GM23338 (cell line): ENCODE results near the gene SPATA31D3. TPM values are rescaled to one million over a fixed set of nuclear protein-coding genes. Genes with fewer than 3 reads are reported as not detected.

Experiments used
- ATAC-seq: fragments of 200-7000 bp; cut with Tn5 transposase; 3 replicates; pipeline ENCODE4 v1.9.1; 2020
- DNase-seq: peaks from one replicate; pipeline ENCODE4 v3.0.0-alpha.2; 2015; ENCODE audit warnings: low spot score
- H2AFZ ChIP-seq: fragments of 200-600 bp; sonication (generic); 2 replicates; pipeline ENCODE4 v1.8.0; 2016; ENCODE audit warnings: antibody characterized with exemption, mild to moderate bottlenecking, moderate library complexity
- H3F3A ChIP-seq: fragments of 200-600 bp; sonication (generic); replicated peaks from 2 replicates; pipeline ENCODE4 v1.8.0; 2017; ENCODE audit warnings: antibody characterized with exemption, mixed run types, low read depth
- H3K27ac ChIP-seq: fragments of 200-600 bp; sonication (generic); 2 replicates; pipeline ENCODE4 v1.6.1; 2016; ENCODE audit warnings: low read depth
- H3K27me3 ChIP-seq: fragments of 200-600 bp; sonication (generic); 2 replicates; pipeline ENCODE4 v1.8.0; 2016; ENCODE audit warnings: mild to moderate bottlenecking, mixed run types, moderate library complexity; ENCODE audit not compliant: insufficient read depth
- H3K36me3 ChIP-seq: fragments of 200-600 bp; sonication (generic); 2 replicates; pipeline ENCODE4 v1.8.0; 2016; ENCODE audit warnings: mild to moderate bottlenecking; ENCODE audit not compliant: insufficient read depth
- H3K4me1 ChIP-seq: fragments of 200-600 bp; sonication (generic); 2 replicates; pipeline ENCODE4 v1.8.0; 2016; ENCODE audit warnings: mild to moderate bottlenecking, moderate library complexity; ENCODE audit not compliant: insufficient read depth
- H3K4me2 ChIP-seq: fragments of 200-600 bp; sonication (generic); 2 replicates; pipeline ENCODE4 v1.7.1; 2017; ENCODE audit warnings: mixed run types
- H3K4me3 ChIP-seq: fragments of 200-600 bp; sonication (generic); 2 replicates; pipeline ENCODE4 v1.6.1; 2016; ENCODE audit warnings: mixed run types
- H3K79me2 ChIP-seq: fragments of 200-600 bp; sonication (generic); replicated peaks from 2 replicates; pipeline ENCODE4 v1.8.0; 2017; ENCODE audit warnings: mild to moderate bottlenecking; ENCODE audit not compliant: insufficient read depth
- H3K9me2 ChIP-seq: fragments of 200-600 bp; sonication (generic); 2 replicates; pipeline ENCODE4 v1.8.0; 2017; ENCODE audit not compliant: insufficient read depth
- H4K20me1 ChIP-seq: fragments of 200-600 bp; sonication (generic); replicated peaks from 2 replicates; pipeline ENCODE4 v1.8.0; 2017; ENCODE audit warnings: mild to moderate bottlenecking; ENCODE audit not compliant: insufficient read depth
- H3K27ac Mint-ChIP-seq: 2 replicates; pipeline ENCODE4 v1.8.0; 2020; ENCODE audit warnings: inconsistent platforms, mild to moderate bottlenecking, moderate library complexity, mixed read lengths
- H3K27me3 Mint-ChIP-seq: 3 replicates; pipeline ENCODE4 v1.8.0; 2022; ENCODE audit warnings: low read depth, mild to moderate bottlenecking, moderate library complexity, mixed read lengths, inconsistent platforms; ENCODE audit not compliant: insufficient read depth, poor library complexity
- H3K36me3 Mint-ChIP-seq: 3 replicates; pipeline ENCODE4 v1.8.0; 2021; ENCODE audit warnings: low read depth, mild to moderate bottlenecking, inconsistent platforms, moderate library complexity, mixed read lengths
- H3K4me1 Mint-ChIP-seq: 3 replicates; pipeline ENCODE4 v1.8.0; 2020; ENCODE audit warnings: mild to moderate bottlenecking, inconsistent platforms, mixed read lengths
- H3K4me3 Mint-ChIP-seq: 3 replicates; pipeline ENCODE4 v1.8.0; 2021; ENCODE audit warnings: moderate library complexity, mild to moderate bottlenecking, inconsistent platforms, mixed read lengths
- H3K9me3 Mint-ChIP-seq: 3 replicates; pipeline ENCODE4 v1.8.0; 2020; ENCODE audit warnings: moderate library complexity, mild to moderate bottlenecking, inconsistent platforms, mixed read lengths
- EZH2phosphoT487 ChIP-seq: fragments of 200-600 bp; sonication (generic); IDR thresholded peaks from one replicate; pipeline ENCODE4 v1.8.1; 2018; ENCODE audit warnings: antibody characterized with exemption; ENCODE audit not compliant: unreplicated experiment
- NANOG ChIP-seq: IDR thresholded peaks from 2 replicates; pipeline ENCODE4 v1.6.1; 2016; ENCODE audit warnings: antibody characterized with exemption, borderline replicate concordance
- STAT1 ChIP-seq: IDR thresholded peaks from one replicate; pipeline ENCODE4 v1.6.1; 2016; ENCODE audit warnings: antibody characterized with exemption; ENCODE audit not compliant: unreplicated experiment
- ZNF331 ChIP-seq: fragments of 250-450 bp; sonication (Bioruptor Pico); IDR thresholded peaks from 2 replicates; pipeline ENCODE4 v1.5.0; 2020; ENCODE audit warnings: low read depth, mild to moderate bottlenecking, moderate library complexity
- polyA plus RNA-seq: library from polyadenylated mRNA; unstranded; fragments of >200 nt; fragmentation: Nextera tagmentation; extraction: Ambion mirVana; gene quantifications from 2 replicates; pipeline ENCODE4 v1.2.1, GENCODE V29; 2016
- total RNA-seq: library from RNA; depleted of rRNA; stranded (reverse); fragments of >200 nt; shearing (Covaris generic); gene quantifications from 2 replicates; pipeline ENCODE4 v1.2.3, GENCODE V29; 2014
- TF ChIP-seq, protein P1 (sequence below), 2 experiments: fragments of 200-600 bp in 1 of 2; sonication (generic) in 1 of 2; conservative IDR thresholded peaks; 2 replicates each; pipeline versions ENCODE4 v1.5.1 to v1.6.1; 2016 to 2017; ENCODE audit warnings: antibody characterized with exemption in 2 of 2, low read depth in 2 of 2, mild to moderate bottlenecking in 2 of 2, moderate library complexity in 1 of 2
- TF ChIP-seq, protein P2 (sequence below): fragments of 250-450 bp; sonication (Bioruptor Pico); IDR thresholded peaks from 2 replicates; pipeline ENCODE4 v1.5.0; 2020; ENCODE audit warnings: mild to moderate bottlenecking, moderate library complexity

The SPATA31D3 gene
- total and polyA plus RNA-seq, 2 experiments from 2014 or later = not detected

DNA sequence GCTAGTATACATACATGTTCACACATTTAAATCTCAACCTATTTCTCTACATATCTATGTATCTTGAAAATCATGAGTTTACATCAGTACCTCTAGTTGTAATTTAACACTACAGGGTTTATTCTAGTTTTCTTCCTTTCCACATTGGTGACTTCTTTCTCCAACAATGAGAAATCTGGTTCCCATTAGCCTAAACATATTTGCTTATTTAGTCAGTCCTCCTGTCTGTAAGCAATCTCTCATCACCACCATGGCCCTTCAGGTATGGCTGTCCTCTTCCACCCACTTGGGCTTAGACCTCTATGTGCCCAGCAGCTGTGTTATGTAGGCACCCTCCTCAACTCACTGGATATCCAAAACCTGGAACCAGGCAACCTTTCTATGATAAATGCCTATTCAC lies 37.3 kb downstream of the SPATA31D3 start:
- Histone ChIP-seq H3K4me3 (no peak overlapping the region), H3K27me3 (no peaks in the 10 kb centered on the region), H2AFZ (no peak overlapping the region), H3K36me3 (no peaks in the 10 kb centered on the region), H4K20me1 (no peaks in the 10 kb centered on the region), H3K4me2 (no peak overlapping the region), H3K27ac (no peak overlapping the region), H3F3A (no peaks in the 10 kb centered on the region), H3K79me2 (no peaks in the 10 kb centered on the region), H3K9me2 (no peaks in the 10 kb centered on the region), H3K4me1 (no peaks in the 10 kb centered on the region)
- ATAC-seq (no peak), DNase-seq (no peak)
- H3K27me3 Mint-ChIP-seq = no peaks in the 10 kb centered on the region
- TF ChIP-seq EZH2phosphoT487 (no peak), STAT1 (no peak), ZNF331 (CRISPR knock-in tag) (no peak), NANOG (no peak)
- TF ChIP-seq, protein P1, sequence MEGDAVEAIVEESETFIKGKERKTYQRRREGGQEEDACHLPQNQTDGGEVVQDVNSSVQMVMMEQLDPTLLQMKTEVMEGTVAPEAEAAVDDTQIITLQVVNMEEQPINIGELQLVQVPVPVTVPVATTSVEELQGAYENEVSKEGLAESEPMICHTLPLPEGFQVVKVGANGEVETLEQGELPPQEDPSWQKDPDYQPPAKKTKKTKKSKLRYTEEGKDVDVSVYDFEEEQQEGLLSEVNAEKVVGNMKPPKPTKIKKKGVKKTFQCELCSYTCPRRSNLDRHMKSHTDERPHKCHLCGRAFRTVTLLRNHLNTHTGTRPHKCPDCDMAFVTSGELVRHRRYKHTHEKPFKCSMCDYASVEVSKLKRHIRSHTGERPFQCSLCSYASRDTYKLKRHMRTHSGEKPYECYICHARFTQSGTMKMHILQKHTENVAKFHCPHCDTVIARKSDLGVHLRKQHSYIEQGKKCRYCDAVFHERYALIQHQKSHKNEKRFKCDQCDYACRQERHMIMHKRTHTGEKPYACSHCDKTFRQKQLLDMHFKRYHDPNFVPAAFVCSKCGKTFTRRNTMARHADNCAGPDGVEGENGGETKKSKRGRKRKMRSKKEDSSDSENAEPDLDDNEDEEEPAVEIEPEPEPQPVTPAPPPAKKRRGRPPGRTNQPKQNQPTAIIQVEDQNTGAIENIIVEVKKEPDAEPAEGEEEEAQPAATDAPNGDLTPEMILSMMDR (conservative IDR thresholded peaks at IDR 0.05; ENCODE audit: low read depth in 2 of 2) = no peak
- TF ChIP-seq, protein P2, sequence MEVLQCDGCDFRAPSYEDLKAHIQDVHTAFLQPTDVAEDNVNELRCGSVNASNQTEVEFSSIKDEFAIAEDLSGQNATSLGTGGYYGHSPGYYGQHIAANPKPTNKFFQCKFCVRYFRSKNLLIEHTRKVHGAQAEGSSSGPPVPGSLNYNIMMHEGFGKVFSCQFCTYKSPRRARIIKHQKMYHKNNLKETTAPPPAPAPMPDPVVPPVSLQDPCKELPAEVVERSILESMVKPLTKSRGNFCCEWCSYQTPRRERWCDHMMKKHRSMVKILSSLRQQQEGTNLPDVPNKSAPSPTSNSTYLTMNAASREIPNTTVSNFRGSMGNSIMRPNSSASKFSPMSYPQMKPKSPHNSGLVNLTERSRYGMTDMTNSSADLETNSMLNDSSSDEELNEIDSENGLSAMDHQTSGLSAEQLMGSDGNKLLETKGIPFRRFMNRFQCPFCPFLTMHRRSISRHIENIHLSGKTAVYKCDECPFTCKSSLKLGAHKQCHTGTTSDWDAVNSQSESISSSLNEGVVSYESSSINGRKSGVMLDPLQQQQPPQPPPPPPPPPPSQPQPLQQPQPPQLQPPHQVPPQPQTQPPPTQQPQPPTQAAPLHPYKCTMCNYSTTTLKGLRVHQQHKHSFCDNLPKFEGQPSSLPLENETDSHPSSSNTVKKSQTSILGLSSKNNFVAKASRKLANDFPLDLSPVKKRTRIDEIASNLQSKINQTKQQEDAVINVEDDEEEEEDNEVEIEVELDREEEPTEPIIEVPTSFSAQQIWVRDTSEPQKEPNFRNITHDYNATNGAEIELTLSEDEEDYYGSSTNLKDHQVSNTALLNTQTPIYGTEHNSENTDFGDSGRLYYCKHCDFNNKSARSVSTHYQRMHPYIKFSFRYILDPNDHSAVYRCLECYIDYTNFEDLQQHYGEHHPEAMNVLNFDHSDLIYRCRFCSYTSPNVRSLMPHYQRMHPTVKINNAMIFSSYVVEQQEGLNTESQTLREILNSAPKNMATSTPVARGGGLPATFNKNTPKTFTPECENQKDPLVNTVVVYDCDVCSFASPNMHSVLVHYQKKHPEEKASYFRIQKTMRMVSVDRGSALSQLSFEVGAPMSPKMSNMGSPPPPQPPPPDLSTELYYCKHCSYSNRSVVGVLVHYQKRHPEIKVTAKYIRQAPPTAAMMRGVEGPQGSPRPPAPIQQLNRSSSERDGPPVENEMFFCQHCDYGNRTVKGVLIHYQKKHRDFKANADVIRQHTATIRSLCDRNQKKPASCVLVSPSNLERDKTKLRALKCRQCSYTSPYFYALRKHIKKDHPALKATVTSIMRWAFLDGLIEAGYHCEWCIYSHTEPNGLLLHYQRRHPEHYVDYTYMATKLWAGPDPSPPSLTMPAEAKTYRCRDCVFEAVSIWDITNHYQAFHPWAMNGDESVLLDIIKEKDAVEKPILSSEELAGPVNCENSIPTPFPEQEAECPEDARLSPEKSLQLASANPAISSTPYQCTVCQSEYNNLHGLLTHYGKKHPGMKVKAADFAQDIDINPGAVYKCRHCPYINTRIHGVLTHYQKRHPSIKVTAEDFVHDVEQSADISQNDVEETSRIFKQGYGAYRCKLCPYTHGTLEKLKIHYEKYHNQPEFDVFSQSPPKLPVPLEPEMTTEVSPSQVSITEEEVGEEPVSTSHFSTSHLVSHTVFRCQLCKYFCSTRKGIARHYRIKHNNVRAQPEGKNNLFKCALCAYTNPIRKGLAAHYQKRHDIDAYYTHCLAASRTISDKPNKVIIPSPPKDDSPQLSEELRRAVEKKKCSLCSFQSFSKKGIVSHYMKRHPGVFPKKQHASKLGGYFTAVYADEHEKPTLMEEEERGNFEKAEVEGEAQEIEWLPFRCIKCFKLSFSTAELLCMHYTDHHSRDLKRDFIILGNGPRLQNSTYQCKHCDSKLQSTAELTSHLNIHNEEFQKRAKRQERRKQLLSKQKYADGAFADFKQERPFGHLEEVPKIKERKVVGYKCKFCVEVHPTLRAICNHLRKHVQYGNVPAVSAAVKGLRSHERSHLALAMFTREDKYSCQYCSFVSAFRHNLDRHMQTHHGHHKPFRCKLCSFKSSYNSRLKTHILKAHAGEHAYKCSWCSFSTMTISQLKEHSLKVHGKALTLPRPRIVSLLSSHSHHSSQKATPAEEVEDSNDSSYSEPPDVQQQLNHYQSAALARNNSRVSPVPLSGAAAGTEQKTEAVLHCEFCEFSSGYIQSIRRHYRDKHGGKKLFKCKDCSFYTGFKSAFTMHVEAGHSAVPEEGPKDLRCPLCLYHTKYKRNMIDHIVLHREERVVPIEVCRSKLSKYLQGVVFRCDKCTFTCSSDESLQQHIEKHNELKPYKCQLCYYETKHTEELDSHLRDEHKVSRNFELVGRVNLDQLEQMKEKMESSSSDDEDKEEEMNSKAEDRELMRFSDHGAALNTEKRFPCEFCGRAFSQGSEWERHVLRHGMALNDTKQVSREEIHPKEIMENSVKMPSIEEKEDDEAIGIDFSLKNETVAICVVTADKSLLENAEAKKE (CRISPR knock-in tag) = no peak
- no peak overlapping the region; the same call in 1 of the 2 replicates for H3K27ac Mint-ChIP-seq
- no peak overlapping the region for H3K4me3 Mint-ChIP-seq
- no peaks in the 10 kb centered on the region for H3K4me1 Mint-ChIP-seq
- no peaks in the 10 kb centered on the region for H3K9me3 Mint-ChIP-seq
- no peaks in the 10 kb centered on the region for H3K36me3 Mint-ChIP-seq
